Kidney epithelial cell (primary cell): ENCODE data around the gene LRGUK. TPM values are rescaled to one million over a fixed set of nuclear protein-coding genes. Genes with fewer than 3 reads are reported as not detected.

Source experiments
- DNase-seq: peaks from one replicate; pipeline ENCODE4 v3.0.0-alpha.2; 2010; ENCODE audit warnings: low read depth
- H3K27me3 ChIP-seq: 2 replicates; pipeline ENCODE4 v1.6.0; 2011; ENCODE audit warnings: low read length; ENCODE audit not compliant: control insufficient read depth, insufficient read depth
- H3K36me3 ChIP-seq: 2 replicates; pipeline ENCODE4 v1.5.1; 2011; ENCODE audit warnings: low read length; ENCODE audit not compliant: control insufficient read depth, insufficient read depth
- H3K4me3 ChIP-seq: 2 replicates; pipeline ENCODE4 v1.5.1; 2011; ENCODE audit warnings: low read depth, mild to moderate bottlenecking, control low read depth, low read length
- CTCF ChIP-seq: IDR thresholded peaks from 2 replicates; pipeline ENCODE4 v1.5.1; 2011; ENCODE audit warnings: mild to moderate bottlenecking, moderate library complexity, low read length, control low read depth, inconsistent platforms; ENCODE audit not compliant: insufficient read depth, poor library complexity, severe bottlenecking
- total RNA-seq: library from RNA; depleted of rRNA; stranded (reverse); fragments of >200 nt; gene quantifications from 2 replicates; pipeline ENCODE4 v1.2.3, GENCODE V29; 2015

Gene LRGUK
- total RNA-seq, 1 donor from 2014 or later = 0.42 TPM

- no peaks in the 10 kb centered on the region for H3K27me3 ChIP-seq
- no peak overlapping the region for H3K4me3 ChIP-seq
- DNase-seq = no peak
- no peaks in the 10 kb centered on the region for H3K36me3 ChIP-seq
- TF ChIP-seq CTCF = no peak
Observed at GRCh38 chr7:134203186-134203889, 76.2 kb downstream of the LRGUK start.

GRCh38 chr7:134209322-134210015 lies 82.3 kb downstream of the LRGUK start:
- no peak for TF ChIP-seq CTCF
- Histone ChIP-seq H3K36me3 (no peaks in the 10 kb centered on the region), H3K4me3 (no peak overlapping the region), H3K27me3 (no peaks in the 10 kb centered on the region)
- no peak for DNase-seq

- no peak for TF ChIP-seq CTCF
- no peaks in the 10 kb centered on the region for H3K36me3 ChIP-seq
- no peak for DNase-seq
- H3K27me3 ChIP-seq = no peaks in the 10 kb centered on the region
- H3K4me3 ChIP-seq = no peak overlapping the region
Observed at GRCh38 chr7:134210227-134210626, 83.1 kb downstream of the LRGUK start.

GRCh38 chr7:134210976-134211663 lies 84.0 kb downstream of the LRGUK start:
- no peak for DNase-seq
- H3K27me3 ChIP-seq = no peaks in the 10 kb centered on the region
- no peak for TF ChIP-seq CTCF
- H3K4me3 ChIP-seq = no peak overlapping the region
- no peaks in the 10 kb centered on the region for H3K36me3 ChIP-seq

- TF ChIP-seq CTCF = no peak
- no peak for DNase-seq
- no peaks in the 10 kb centered on the region for H3K27me3 ChIP-seq
- H3K4me3 ChIP-seq = no peak overlapping the region
- no peaks in the 10 kb centered on the region for H3K36me3 ChIP-seq
Observed at GRCh38 chr7:134211817-134212216, 84.7 kb downstream of the LRGUK start.
